ENCODE results near the gene STAT5A.

DNA sequence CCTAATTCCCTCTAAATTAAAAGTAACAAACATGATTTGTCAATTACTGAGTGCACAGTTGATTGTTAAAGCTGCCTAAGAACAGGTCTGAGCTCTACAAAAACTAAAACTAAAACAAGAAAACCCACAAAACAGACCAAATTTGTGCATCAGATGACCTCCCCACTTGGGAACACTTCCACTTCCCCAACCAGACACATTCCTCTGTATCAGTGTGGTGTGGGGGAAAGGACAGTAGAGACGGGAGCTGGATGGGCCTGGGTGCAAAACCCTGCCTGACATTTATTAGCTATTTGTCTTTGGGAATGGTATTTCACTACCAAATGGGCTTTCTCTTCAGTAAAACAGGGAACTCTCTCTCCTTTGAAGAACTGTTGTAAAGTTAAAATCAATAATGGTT is 70.1 kb downstream of the STAT5A start:
- TF ChIP-seq, protein P1, sequence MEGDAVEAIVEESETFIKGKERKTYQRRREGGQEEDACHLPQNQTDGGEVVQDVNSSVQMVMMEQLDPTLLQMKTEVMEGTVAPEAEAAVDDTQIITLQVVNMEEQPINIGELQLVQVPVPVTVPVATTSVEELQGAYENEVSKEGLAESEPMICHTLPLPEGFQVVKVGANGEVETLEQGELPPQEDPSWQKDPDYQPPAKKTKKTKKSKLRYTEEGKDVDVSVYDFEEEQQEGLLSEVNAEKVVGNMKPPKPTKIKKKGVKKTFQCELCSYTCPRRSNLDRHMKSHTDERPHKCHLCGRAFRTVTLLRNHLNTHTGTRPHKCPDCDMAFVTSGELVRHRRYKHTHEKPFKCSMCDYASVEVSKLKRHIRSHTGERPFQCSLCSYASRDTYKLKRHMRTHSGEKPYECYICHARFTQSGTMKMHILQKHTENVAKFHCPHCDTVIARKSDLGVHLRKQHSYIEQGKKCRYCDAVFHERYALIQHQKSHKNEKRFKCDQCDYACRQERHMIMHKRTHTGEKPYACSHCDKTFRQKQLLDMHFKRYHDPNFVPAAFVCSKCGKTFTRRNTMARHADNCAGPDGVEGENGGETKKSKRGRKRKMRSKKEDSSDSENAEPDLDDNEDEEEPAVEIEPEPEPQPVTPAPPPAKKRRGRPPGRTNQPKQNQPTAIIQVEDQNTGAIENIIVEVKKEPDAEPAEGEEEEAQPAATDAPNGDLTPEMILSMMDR (conservative IDR thresholded peaks at IDR 0.05): no peak
- TF ChIP-seq EZH2 (IDR thresholded peaks at IDR 0.05; ENCODE audit: low read depth): no peak

Data from PC-9 (cell line).